Muscle of leg (tissue), 11 donors: Measurements from ENCODE around the gene TRIM67. TPM values are rescaled to one million over a fixed set of nuclear protein-coding genes. Genes with fewer than 3 reads are reported as not detected.

Experiments used
- DNase-seq: peaks from one replicate; pipeline ENCODE4 v3.0.0; 2013
- H3K27ac ChIP-seq: one replicate; pipeline ENCODE4 v1.5.1; 2013; ENCODE audit warnings: mild to moderate bottlenecking, low read length, control low read depth
- H3K27me3 ChIP-seq: one replicate; pipeline ENCODE4 v1.6.1; 2013; ENCODE audit warnings: low read length; ENCODE audit not compliant: control insufficient read depth, insufficient read depth
- H3K36me3 ChIP-seq: one replicate; pipeline ENCODE4 v1.6.1; 2013; ENCODE audit warnings: low read length; ENCODE audit not compliant: control insufficient read depth, insufficient read depth
- H3K4me1 ChIP-seq: one replicate; pipeline ENCODE4 v1.6.1; 2013; ENCODE audit warnings: low read length; ENCODE audit not compliant: control insufficient read depth, insufficient read depth
- H3K4me3 ChIP-seq: one replicate; pipeline ENCODE4 v1.5.1; 2013; ENCODE audit warnings: low read length, control low read depth
- H3K9me3 ChIP-seq: replicated peaks from 2 replicates; pipeline ENCODE4 v1.6.1; 2013; ENCODE audit warnings: low read depth, low read length; ENCODE audit not compliant: control insufficient read depth
- WGBS: methylation state at CpG from one replicate; pipeline ENCODE4 v1.1.5; 2013; ENCODE audit warnings: missing lambda C conversion rate; ENCODE audit not compliant: insufficient coverage; 5-methylcytosine and 5-hydroxymethylcytosine counted together
- polyA plus RNA-seq, 8 donors: library from polyadenylated mRNA; unstranded; fragments of 120-200 nt; gene quantifications; one replicate each; pipeline versions ENCODE4 v1.2.1 to v1.2.3, GENCODE V29; 2013; ENCODE audit warnings: inconsistent platforms in 1 of 8, low replicate concordance in 1 of 8; ENCODE audit not compliant: insufficient read length in 8 of 8, insufficient read depth in 1 of 8
- total RNA-seq: library from RNA; stranded (reverse); fragments of 120-200 nt; gene quantifications from one replicate; pipeline ENCODE4 v1.2.4, GENCODE V29; 2013

TRIM67 gene
- total and polyA plus RNA-seq, 9 donors = 0.04 to 0.13 (median 0.06) TPM

DNA sequence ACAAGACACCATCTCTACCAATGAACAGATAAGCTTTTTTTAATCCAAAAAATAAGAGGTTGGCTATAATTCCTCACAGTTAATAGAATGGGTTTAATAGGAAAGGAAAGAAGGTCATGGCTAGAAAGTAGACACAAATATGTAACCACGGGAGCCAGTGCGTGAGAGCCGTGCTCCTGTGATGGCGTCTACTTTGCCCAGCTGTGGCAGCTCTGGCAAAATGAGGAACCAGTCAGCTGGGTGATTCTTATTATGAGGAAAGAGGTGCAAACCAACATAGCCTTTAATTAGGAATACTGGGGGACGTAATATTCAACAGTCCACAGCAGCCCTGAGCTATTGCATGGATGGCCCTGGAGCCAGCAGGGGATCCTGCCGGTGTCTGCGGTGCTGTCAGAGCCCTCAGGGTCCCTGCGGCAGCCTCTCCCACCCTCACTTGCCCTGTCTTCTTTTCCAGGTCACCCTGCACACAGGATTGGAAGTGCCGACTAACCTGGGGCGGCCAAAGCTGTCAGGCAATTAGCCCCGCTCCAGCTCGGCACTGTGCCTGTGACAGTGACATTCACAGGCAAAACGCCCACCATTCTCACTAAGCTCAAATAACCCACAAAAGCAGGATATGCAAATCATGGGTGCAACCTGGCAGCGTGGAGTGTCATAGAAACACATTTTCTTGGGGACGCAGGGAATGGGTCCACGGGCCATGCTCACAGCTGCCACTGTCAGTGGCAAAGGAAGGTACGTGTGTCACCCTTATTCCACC lies 53.2 kb downstream of the TRIM67 start:
- Histone ChIP-seq H3K27me3 (peaks cover 14% of the 10 kb centered on the region), H3K36me3 (no peaks in the 10 kb centered on the region), H3K27ac (no peak overlapping the region), H3K4me1 (peaks cover 8% of the 10 kb centered on the region), H3K4me3 (no peak overlapping the region), H3K9me3 (no peaks in the 10 kb centered on the region)
- 65% methylated on average over 13 of the region's 17 CpGs for WGBS
- no peak for DNase-seq

DNA sequence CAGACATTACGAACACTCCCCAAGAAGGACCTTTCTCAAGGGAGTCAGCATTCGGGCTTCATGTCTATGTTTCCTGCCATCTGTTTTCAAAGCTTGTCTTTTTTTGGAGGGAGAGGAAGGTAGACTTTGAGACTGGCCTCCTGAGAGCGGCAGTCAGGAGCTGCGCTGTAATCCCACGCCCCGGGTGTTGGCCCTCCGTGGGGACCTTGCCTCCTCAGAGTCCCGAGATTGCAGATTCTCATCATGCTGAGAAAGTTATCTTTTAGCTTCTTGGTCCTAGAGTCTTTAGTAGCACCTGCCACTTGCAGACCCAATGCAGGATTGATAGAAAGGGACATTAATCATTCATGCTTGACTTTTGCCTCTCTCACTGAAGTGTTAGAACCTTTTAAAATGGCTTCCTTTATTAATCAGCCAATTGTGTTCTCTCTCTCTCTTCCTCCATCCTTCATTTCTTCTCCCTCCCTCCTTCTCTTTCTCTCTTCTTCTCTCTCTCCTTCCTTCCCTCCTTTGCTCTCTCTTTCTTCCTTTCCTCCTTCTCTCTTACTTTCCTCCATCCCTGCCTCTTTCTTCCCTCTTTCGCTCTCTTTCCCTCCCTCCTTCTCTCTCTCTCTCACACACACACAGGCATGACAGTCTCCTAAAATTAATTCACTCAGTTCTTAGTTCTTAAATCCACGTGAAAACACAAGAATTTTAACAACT lies 54.0 kb downstream of the TRIM67 start:
- no peak for DNase-seq
- Histone ChIP-seq H3K4me3 (no peak overlapping the region), H3K27ac (no peak overlapping the region), H3K9me3 (no peaks in the 10 kb centered on the region), H3K36me3 (no peaks in the 10 kb centered on the region), H3K4me1 (peaks cover 8% of the 10 kb centered on the region), H3K27me3 (peaks cover 14% of the 10 kb centered on the region)
- WGBS = 61% methylated on average over 8 of the region's 10 CpGs

- Histone ChIP-seq H3K36me3 (no peaks in the 10 kb centered on the region), H3K27me3 (peaks cover 13% of the 10 kb centered on the region), H3K27ac (no peak overlapping the region), H3K9me3 (no peaks in the 10 kb centered on the region), H3K4me3 (no peak overlapping the region), H3K4me1 (peaks cover 2% of the 10 kb centered on the region)
- DNase-seq = no peak
- WGBS = no CpG with 5 or more reads among the region's 4 CpGs
These were observed 54.6 kb downstream of the TRIM67 start for GRCh38 chr1:231216498-231216897.

GRCh38 chr1:231217056-231217455 lies 55.2 kb downstream of the TRIM67 start:
- H3K27me3 ChIP-seq = peaks cover 11% of the 10 kb centered on the region
- H3K4me3 ChIP-seq = no peak overlapping the region
- no peaks in the 10 kb centered on the region for H3K4me1 ChIP-seq
- H3K36me3 ChIP-seq = no peaks in the 10 kb centered on the region
- WGBS = 74% methylated on average over 11 of the region's 11 CpGs
- no peak overlapping the region for H3K27ac ChIP-seq
- no peaks in the 10 kb centered on the region for H3K9me3 ChIP-seq
- DNase-seq = no peak

DNA sequence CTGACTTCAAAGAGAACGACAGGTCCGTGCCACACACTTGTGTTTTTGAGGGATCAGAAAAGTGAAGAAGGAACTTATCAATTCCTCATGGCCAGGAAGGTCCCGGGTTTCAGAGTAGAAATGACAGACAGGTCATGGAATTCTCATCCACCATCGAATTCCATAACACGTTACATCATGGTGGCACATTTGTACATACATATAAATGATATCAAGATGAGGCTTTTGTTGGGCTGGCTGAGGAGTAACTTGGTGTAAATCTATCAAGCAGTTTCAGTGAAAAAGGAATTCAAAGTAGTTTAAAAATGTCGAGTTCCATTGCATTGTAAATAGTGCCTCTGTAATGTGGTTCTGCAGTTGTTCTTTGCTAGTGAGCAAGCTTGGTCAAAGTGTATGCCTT lies 56.2 kb downstream of the TRIM67 start:
- Histone ChIP-seq H3K4me3 (no peak overlapping the region), H3K4me1 (no peaks in the 10 kb centered on the region), H3K27me3 (peaks cover 6% of the 10 kb centered on the region), H3K9me3 (no peaks in the 10 kb centered on the region), H3K27ac (no peak overlapping the region), H3K36me3 (peaks cover 4% of the 10 kb centered on the region)
- no peak for DNase-seq
- WGBS = 60% methylated on average over 1 of the region's 6 CpGs

DNA sequence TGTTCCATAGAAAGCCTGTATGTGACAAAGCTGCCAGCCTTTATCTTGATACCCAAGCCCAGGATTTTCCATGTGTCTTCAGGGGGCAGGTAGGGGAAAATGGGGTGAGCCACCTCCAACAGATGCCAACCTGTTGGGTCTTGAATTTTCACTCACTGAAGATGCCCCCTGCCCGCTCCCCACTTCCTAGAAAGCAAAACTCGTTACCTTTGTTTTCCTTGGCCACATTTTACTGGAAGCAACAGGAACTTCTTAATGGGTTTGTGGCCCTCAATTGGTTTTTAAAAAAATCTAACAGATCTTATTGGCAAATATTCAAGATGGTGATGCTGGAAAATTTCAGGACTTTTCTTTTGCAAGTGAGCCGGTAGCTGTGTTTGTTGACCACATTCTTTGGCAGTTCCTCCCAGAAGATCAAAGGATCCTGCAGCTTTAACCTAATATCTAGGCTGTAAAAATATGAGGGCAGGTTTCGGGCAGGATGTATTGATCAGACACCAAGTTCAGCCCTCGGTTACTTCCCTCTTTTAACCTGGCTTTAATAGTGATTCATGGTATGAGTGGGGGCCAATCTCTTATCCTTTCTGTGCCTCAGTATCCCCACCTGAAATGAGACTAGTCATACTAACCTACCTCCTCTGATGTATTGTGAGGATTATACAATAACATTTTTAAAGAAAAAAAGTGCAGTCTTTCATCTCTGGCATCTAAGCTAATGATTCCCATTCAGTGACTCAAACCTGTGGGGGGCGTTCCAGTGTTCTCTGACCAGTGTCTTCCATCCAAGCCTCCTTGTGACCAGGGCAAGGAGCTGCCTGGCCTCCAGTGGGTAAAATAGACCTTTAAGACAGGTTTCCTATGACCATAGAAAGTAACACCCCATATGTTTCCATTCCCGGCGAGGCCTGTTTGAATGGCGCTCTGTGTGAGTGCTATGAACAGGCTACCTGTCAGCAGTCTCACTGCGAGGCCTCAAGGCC lies 57.9 kb downstream of the TRIM67 start:
- Histone ChIP-seq H3K27ac (no peak overlapping the region), H3K4me1 (no peaks in the 10 kb centered on the region), H3K4me3 (no peak overlapping the region), H3K9me3 (no peaks in the 10 kb centered on the region), H3K36me3 (peaks cover 12% of the 10 kb centered on the region), H3K27me3 (peaks cover 6% of the 10 kb centered on the region)
- no peak for DNase-seq
- WGBS = 77% methylated on average over 6 of the region's 10 CpGs

GRCh38 chr1:231220801-231221200 lies 58.9 kb downstream of the TRIM67 start:
- 85% methylated on average over 8 of the region's 11 CpGs for WGBS
- Histone ChIP-seq H3K9me3 (no peaks in the 10 kb centered on the region), H3K27me3 (no peaks in the 10 kb centered on the region), H3K4me1 (no peaks in the 10 kb centered on the region), H3K27ac (no peak overlapping the region), H3K36me3 (peaks cover 18% of the 10 kb centered on the region), H3K4me3 (no peak overlapping the region)
- no peak for DNase-seq

GRCh38 chr1:231226156-231226555 lies 64.3 kb downstream of the TRIM67 start:
- H3K27me3 ChIP-seq = no peaks in the 10 kb centered on the region
- 84% methylated on average over 7 of the region's 7 CpGs for WGBS
- no peaks in the 10 kb centered on the region for H3K4me1 ChIP-seq
- DNase-seq = no peak
- no peak overlapping the region for H3K27ac ChIP-seq
- no peaks in the 10 kb centered on the region for H3K9me3 ChIP-seq
- no peak overlapping the region for H3K4me3 ChIP-seq
- H3K36me3 ChIP-seq = peaks cover 44% of the 10 kb centered on the region

GRCh38 chr1:231231511-231231910 lies 69.7 kb downstream of the TRIM67 start:
- peaks cover 22% of the 10 kb centered on the region for H3K36me3 ChIP-seq
- WGBS = 27% methylated on average over 5 of the region's 10 CpGs

More at GRCh38 chr1:231231511-231231910, 69.7 kb downstream of the TRIM67 start:
- no peak for DNase-seq
- H3K9me3 ChIP-seq = no peaks in the 10 kb centered on the region
- H3K4me3 ChIP-seq = no peak overlapping the region
- H3K27me3 ChIP-seq = no peaks in the 10 kb centered on the region
- no peak overlapping the region for H3K27ac ChIP-seq
- H3K4me1 ChIP-seq = peaks cover 3% of the 10 kb centered on the region
